HL-60 (cell line): ENCODE measurements around the gene FARS2.

Experiments
- DNase-seq, 2 experiments: peaks; one replicate each; pipeline ENCODE4 v3.0.0-alpha.2; 2010 to 2020; ENCODE audit warnings: low read depth in 1 of 2, low spot score in 1 of 2
- H3K27ac ChIP-seq: fragments of 250-450 bp; sonication (Bioruptor Pico); replicated peaks from 2 replicates; pipeline ENCODE4 v1.5.1; 2020; ENCODE audit warnings: mild to moderate bottlenecking, moderate library complexity
- H3K27me3 ChIP-seq: fragments of 250-450 bp; sonication (Bioruptor Pico); 2 replicates; pipeline ENCODE4 v1.5.1; 2021; ENCODE audit warnings: mild to moderate bottlenecking, moderate library complexity; ENCODE audit not compliant: insufficient read depth, poor library complexity, severe bottlenecking
- H3K4me3 ChIP-seq: replicated peaks from 2 replicates; pipeline ENCODE4 v1.5.1; 2011; ENCODE audit warnings: mild to moderate bottlenecking, control low read depth, low read length; ENCODE audit not compliant: insufficient read depth
- CTCF ChIP-seq: IDR thresholded peaks from one replicate; pipeline ENCODE4 v1.5.1; 2011; ENCODE audit warnings: low read length, control low read depth, inconsistent platforms; ENCODE audit not compliant: insufficient read depth
- GABPA ChIP-seq: IDR thresholded peaks from 2 replicates; pipeline ENCODE4 v1.6.1; 2012; ENCODE audit warnings: low read depth
- POLR2AphosphoS5 ChIP-seq: IDR thresholded peaks from 2 replicates; pipeline ENCODE4 v1.6.1; 2012; ENCODE audit warnings: low read depth
- REST ChIP-seq: IDR thresholded peaks from 2 replicates; pipeline ENCODE4 v1.6.1; 2012; ENCODE audit warnings: low read depth; ENCODE audit not compliant: insufficient replicate concordance
- SPI1 ChIP-seq: IDR thresholded peaks from 2 replicates; pipeline ENCODE4 v1.6.1; 2012; ENCODE audit warnings: low read depth, mild to moderate bottlenecking, borderline replicate concordance

Gene FARS2

GRCh38 chr6:5351552-5352210 lies 90.4 kb downstream of the FARS2 start:
- H3K27me3 ChIP-seq, result no peaks in the 10 kb centered on the region
- no peak overlapping the region for H3K27ac ChIP-seq
- no peak overlapping the region for H3K4me3 ChIP-seq
- TF ChIP-seq CTCF (no peak), REST (no peak), GABPA (no peak), POLR2AphosphoS5 (no peak), SPI1 (no peak)
- DNase-seq, result no peak

GRCh38 chr6:5353971-5354370 lies 92.7 kb downstream of the FARS2 start:
- no peak overlapping the region for H3K4me3 ChIP-seq
- H3K27me3 ChIP-seq, result no peaks in the 10 kb centered on the region
- no peak overlapping the region for H3K27ac ChIP-seq
- DNase-seq, result no peak
- TF ChIP-seq REST (no peak), GABPA (no peak), SPI1 (no peak)

GRCh38 chr6:5357486-5357885 lies 96.2 kb downstream of the FARS2 start:
- no peak for DNase-seq
- no peaks in the 10 kb centered on the region for H3K27me3 ChIP-seq
- TF ChIP-seq CTCF, result no peak
- no peak for TF ChIP-seq POLR2AphosphoS5
- no peak for TF ChIP-seq SPI1
- TF ChIP-seq REST, result no peak
- TF ChIP-seq GABPA, result no peak
- H3K27ac ChIP-seq, result no peak overlapping the region
- H3K4me3 ChIP-seq, result no peak overlapping the region

DNA sequence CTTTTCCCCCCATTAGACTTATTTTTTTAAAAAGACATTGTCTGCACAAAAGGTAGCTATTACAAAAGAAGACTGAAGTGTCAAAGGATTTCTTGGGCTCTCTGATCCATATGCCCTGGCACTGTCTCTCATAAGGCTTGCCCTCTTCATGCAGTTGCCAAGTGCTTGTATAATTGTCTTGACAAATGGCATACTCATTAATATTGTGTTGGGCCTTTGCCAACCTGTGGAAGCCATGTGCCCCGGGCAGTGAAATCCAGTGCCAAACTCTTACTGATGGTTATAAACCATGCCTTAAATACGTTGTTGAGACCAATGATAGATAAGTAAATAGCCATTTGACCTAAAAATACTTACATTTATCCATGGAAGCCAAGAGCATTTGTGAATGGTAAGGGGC lies 98.1 kb downstream of the FARS2 start:
- TF ChIP-seq CTCF (no peak), SPI1 (no peak), POLR2AphosphoS5 (no peak), REST (no peak), GABPA (no peak)
- Histone ChIP-seq H3K27ac (no peak overlapping the region), H3K27me3 (no peaks in the 10 kb centered on the region), H3K4me3 (no peak overlapping the region)
- no peak for DNase-seq
